Heart left ventricle (tissue), 16 donors: ENCODE data around the gene FGD3. TPM values are rescaled to one million over a fixed set of nuclear protein-coding genes. Genes with fewer than 3 reads are reported as not detected.

ENCODE experiments used
- ATAC-seq, 4 donors: fragments of 200-7000 bp; cut with Tn5 transposase; one replicate each; pipeline ENCODE4 v1.9.1; 2020 to 2022; ENCODE audit warnings: moderate library complexity in 4 of 4, mild to moderate bottlenecking in 3 of 4, moderate number of reproducible peaks in 1 of 4
- DNase-seq, 5 donors: peaks; one replicate each; pipeline ENCODE4 v3.0.0-alpha.2; 2020
- H3K27ac ChIP-seq, 12 donors: fragments of 200-600 bp; sonication (generic) in 4 of 12; one replicate each; pipeline versions ENCODE4 v1.5.0 to v1.8.0; 2016 to 2022; ENCODE audit warnings: mild to moderate bottlenecking in 2 of 12
- H3K27me3 ChIP-seq, 9 donors: fragments of 200-600 bp; sonication (generic) in 2 of 9; one replicate each; pipeline versions ENCODE4 v1.5.1 to v1.8.0; 2016 to 2022; ENCODE audit warnings: mild to moderate bottlenecking in 3 of 9
- H3K36me3 ChIP-seq, 9 donors: fragments of 200-600 bp; sonication (generic) in 2 of 9; one replicate each; pipeline versions ENCODE4 v1.5.0 to v1.8.0; 2018 to 2022; ENCODE audit warnings: mild to moderate bottlenecking in 2 of 9
- H3K4me1 ChIP-seq, 12 donors: fragments of 200-600 bp; sonication (generic) in 4 of 12; one replicate each; pipeline versions ENCODE4 v1.5.0 to v1.8.0; 2016 to 2022; ENCODE audit warnings: mild to moderate bottlenecking in 3 of 12
- H3K4me3 ChIP-seq, 12 donors: fragments of 200-600 bp; sonication (generic) in 4 of 12; one replicate each; pipeline versions ENCODE4 v1.5.0 to v1.8.0; 2017 to 2022; ENCODE audit warnings: mild to moderate bottlenecking in 9 of 12, moderate library complexity in 4 of 12
- H3K9me3 ChIP-seq, 12 donors: fragments of 200-600 bp; sonication (generic) in 4 of 12; one replicate each; pipeline versions ENCODE4 v1.5.0 to v1.8.0; 2016 to 2022; ENCODE audit warnings: mild to moderate bottlenecking in 1 of 12
- POLR2A ChIP-seq, 2 donors: fragments of 450-650 bp; IDR thresholded peaks; one replicate each; pipeline ENCODE4 v1.6.1; 2017; ENCODE audit warnings: antibody characterized with exemption in 2 of 2, mild to moderate bottlenecking in 2 of 2, moderate library complexity in 2 of 2
- WGBS, 4 donors: extraction: QIAGEN DNeasy Blood & Tissue Kit in 2 of 4; methylation state at CpG; one replicate each; pipeline versions ENCODE4 v1.1.5 to v1.1.7; 2013 to 2018; 5-methylcytosine and 5-hydroxymethylcytosine counted together
- intact Hi-C, 10 donors: fragments of 100-400 bp; cut with DNase I; formaldehyde crosslinking; loops; one replicate each; pipeline versions ENCODE4 v1.11.1 to v1.14.2; 2022
- polyA plus RNA-seq, 2 donors: library from polyadenylated mRNA; stranded (reverse); fragments of 200-250 nt; gene quantifications; one replicate each; pipeline ENCODE4 v1.2.3, GENCODE V29; 2013
- total RNA-seq, 9 donors: library from RNA; depleted of rRNA in 2 of 9; stranded (reverse); fragments of >200 nt in 2 of 9; fragmentation: NEBNext Ultra II Directional in 3 of 9; extraction: Animal tissue kit (Norgen Biotek cat#: 25700) in 3 of 9; gene quantifications; one replicate each; pipeline versions ENCODE4 v1.1.0 to v1.2.4, GENCODE V29; 2016 to 2023
- TF ChIP-seq, protein P1 (sequence below), 12 donors: fragments of 200-600 bp; sonication (generic) in 4 of 12; IDR thresholded peaks; one replicate each; pipeline versions ENCODE4 v1.5.0 to v1.8.0; 2018 to 2022; ENCODE audit warnings: antibody characterized with exemption in 12 of 12, mild to moderate bottlenecking in 5 of 12
- donor health status: ischemic (EF 13 %, LVEDD 7.1; RV severe dilation, severe dysfunction).
- donor health status: healthy with polysubstance abuse.
- donor health status: DM: no; HTN: yes; CAD: no.
- donor health status: DM: no; HTN: no; CAD: no.
- donor health status: ischemic (EF 25% LVEDD 6.9; RV normal size, moderate dysfunction).
- donor health status: ischemic (EF 25% LVEDD 5.7; RV mildly dilated, moderate dysfunction).
- donor health status: healthy.
- donor health status: DM: yes; HTN: yes; CAD: no.
- donor health status: ischemic (EF 35%, LVEDD 5.7; RV mildly dilated, moderate dysfunction).
- donor health status: nonischemic (EF 11% LVEDD 7.7; RV severe dilation, severe dysfunction).
- donor health status: DM: yes; HTN: yes; CAD: no.
- donor health status: PGD.
- donor health status: ischemic (EF 29% LVEDD 5.4; RV normal size, mild dysfunction).
- donor health status: nonischemic (EF 23%, LVEDD 6.1; RV moderate dilation, normal function).

The FGD3 gene
- total and polyA plus RNA-seq, 11 donors = 1.2 to 11.2 (median 1.8) TPM

GRCh38 chr9:93039976-93040375, 92.7 kb downstream of the FGD3 start:
- Histone ChIP-seq H3K36me3 (peaks cover 0 to 12% (median 0%) of the 10 kb centered on the region in 9 donors), H3K27ac (no peak overlapping the region), H3K9me3 (no peaks in the 10 kb centered on the region), H3K4me3 (no peak overlapping the region), H3K4me1 (peaks cover 0 to 30% (median 0%) of the 10 kb centered on the region in 12 donors), H3K27me3 (no peaks in the 10 kb centered on the region)
- peak in 1 of 5 donors; percentile 56 for DNase-seq
- TF ChIP-seq POLR2A (IDR thresholded peaks at IDR 0.05) = no peak
- TF ChIP-seq, protein P1, sequence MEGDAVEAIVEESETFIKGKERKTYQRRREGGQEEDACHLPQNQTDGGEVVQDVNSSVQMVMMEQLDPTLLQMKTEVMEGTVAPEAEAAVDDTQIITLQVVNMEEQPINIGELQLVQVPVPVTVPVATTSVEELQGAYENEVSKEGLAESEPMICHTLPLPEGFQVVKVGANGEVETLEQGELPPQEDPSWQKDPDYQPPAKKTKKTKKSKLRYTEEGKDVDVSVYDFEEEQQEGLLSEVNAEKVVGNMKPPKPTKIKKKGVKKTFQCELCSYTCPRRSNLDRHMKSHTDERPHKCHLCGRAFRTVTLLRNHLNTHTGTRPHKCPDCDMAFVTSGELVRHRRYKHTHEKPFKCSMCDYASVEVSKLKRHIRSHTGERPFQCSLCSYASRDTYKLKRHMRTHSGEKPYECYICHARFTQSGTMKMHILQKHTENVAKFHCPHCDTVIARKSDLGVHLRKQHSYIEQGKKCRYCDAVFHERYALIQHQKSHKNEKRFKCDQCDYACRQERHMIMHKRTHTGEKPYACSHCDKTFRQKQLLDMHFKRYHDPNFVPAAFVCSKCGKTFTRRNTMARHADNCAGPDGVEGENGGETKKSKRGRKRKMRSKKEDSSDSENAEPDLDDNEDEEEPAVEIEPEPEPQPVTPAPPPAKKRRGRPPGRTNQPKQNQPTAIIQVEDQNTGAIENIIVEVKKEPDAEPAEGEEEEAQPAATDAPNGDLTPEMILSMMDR (IDR thresholded peaks at IDR 0.05) = no peak
- intact Hi-C loops = no loop called here
- no peak for ATAC-seq
- WGBS, 4 donors = 77 to 86% (median 79%) methylated on average over 9 to 10 of the region's 10 CpGs

DNA sequence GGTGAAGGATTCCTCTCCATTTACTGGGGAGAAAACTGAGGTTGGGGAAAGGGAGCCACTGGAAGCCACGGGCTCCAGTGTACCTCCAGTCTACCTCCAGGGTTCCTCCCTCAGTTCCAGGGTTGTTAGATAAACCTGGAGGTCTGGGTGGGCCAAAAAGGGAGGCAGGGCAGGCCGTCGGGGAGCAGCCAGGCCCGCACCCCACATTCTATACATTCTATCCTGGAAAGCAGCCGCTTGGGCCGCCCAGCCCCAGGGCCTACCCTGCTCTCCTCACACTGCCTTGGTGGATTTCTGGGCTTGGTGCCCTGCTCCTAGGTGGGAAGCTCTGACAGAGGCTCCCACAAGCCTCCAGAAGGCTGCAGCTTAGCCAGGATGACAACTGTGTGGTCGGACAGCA, 93.1 kb downstream of the FGD3 start:
- Histone ChIP-seq H3K4me1 (peaks cover 0 to 34% (median 0%) of the 10 kb centered on the region in 12 donors), H3K27me3 (no peaks in the 10 kb centered on the region), H3K9me3 (peaks cover 0 to under 1% (median 0%) of the 10 kb centered on the region in 12 donors), H3K4me3 (no peak overlapping the region), H3K27ac (no peak overlapping the region), H3K36me3 (peaks cover 0 to 7% (median 0%) of the 10 kb centered on the region in 9 donors)
- TF ChIP-seq POLR2A (IDR thresholded peaks at IDR 0.05) = no peak
- TF ChIP-seq, protein P1 (IDR thresholded peaks at IDR 0.05) = no peak
- DNase-seq (peak in 1 of 5 donors; percentile 20), ATAC-seq (no peak)
- 75 to 96% (median 87%) methylated on average over 7 of the region's 7 CpGs for WGBS, 4 donors
- intact Hi-C loops = no loop called here

GRCh38 chr9:93041108-93041802, 93.9 kb downstream of the FGD3 start:
- TF ChIP-seq, protein P1 (IDR thresholded peaks at IDR 0.05) = no peak
- TF ChIP-seq POLR2A (IDR thresholded peaks at IDR 0.05) = no peak

DNA sequence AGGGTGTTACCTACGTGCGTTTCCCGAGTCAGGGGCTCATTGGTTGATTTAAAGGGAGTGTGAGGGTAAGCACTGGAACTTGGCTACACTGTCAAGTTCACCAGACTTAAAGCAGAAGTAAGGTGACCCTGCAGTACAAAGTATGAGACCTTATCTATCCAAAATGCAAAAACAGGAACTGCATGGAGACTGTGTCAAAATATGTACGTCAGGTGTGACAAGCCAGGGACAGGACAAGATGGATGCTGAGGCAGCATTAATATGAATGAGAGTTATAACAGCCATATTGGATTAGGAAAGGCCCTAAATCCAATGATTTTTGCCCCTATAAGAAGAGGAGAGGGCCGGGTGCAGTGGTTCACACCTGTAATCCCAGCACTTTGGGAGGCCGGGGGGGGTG, 95.8 kb downstream of the FGD3 start:
- H3K4me3 ChIP-seq = no peak overlapping the region
- peaks cover 0 to 6% (median 0%) of the 10 kb centered on the region in 12 donors for H3K9me3 ChIP-seq
- no peaks in the 10 kb centered on the region for H3K27me3 ChIP-seq
- no peaks in the 10 kb centered on the region for H3K36me3 ChIP-seq
- intact Hi-C loops = no loop called here
- DNase-seq = no peak
- TF ChIP-seq, protein P1 (IDR thresholded peaks at IDR 0.05) = no peak
- TF ChIP-seq POLR2A (IDR thresholded peaks at IDR 0.05) = no peak
- no peak for ATAC-seq
- no peak overlapping the region for H3K27ac ChIP-seq
- peaks cover 0 to 24% (median 0%) of the 10 kb centered on the region in 12 donors for H3K4me1 ChIP-seq
- WGBS, 4 donors = 84 to 90% (median 87%) methylated on average over 6 of the region's 6 CpGs

More at GRCh38 chr9:93041108-93041802, 93.9 kb downstream of the FGD3 start:
- no peaks in the 10 kb centered on the region for H3K27me3 ChIP-seq
- intact Hi-C loops = no loop called here
- DNase-seq = peak in 1 of 5 donors; percentile 46
- H3K36me3 ChIP-seq = no peaks in the 10 kb centered on the region
- WGBS, 4 donors = 92 to 94% (median 93%) methylated on average over 6 of the region's 6 CpGs
- no peak overlapping the region for H3K27ac ChIP-seq
- no peak for ATAC-seq
- peaks cover 0 to 6% (median 0%) of the 10 kb centered on the region in 12 donors for H3K9me3 ChIP-seq
- peaks cover 0 to 34% (median 0%) of the 10 kb centered on the region in 12 donors for H3K4me1 ChIP-seq
- no peak overlapping the region for H3K4me3 ChIP-seq
